ENCODE results near the gene AQP12A.
"Not testable (repeated sequence)": the region's sequence is repeated elsewhere in the genome, so short reads cannot be mapped to it uniquely, and the experiment has no call there.

AQP12A gene

GRCh38 chr2:240663546-240664190 is 28.0 kb upstream of the AQP12A start:
- no peak for DNase-seq

- DNase-seq: no peak
Measured at GRCh38 chr2:240664622-240665021, 27.0 kb upstream of the AQP12A start.

- DNase-seq: no peak
Measured at GRCh38 chr2:240670402-240670801, 21.3 kb upstream of the AQP12A start.

- no peak for DNase-seq
Measured at GRCh38 chr2:240670950-240671349, 20.7 kb upstream of the AQP12A start.

GRCh38 chr2:240672076-240672700 is 19.5 kb upstream of the AQP12A start:
- DNase-seq: no peak

- no peak for DNase-seq
Measured at GRCh38 chr2:240672701-240673190, 18.9 kb upstream of the AQP12A start.

GRCh38 chr2:240674461-240675184 is 17.0 kb upstream of the AQP12A start:
- not testable (repeated sequence) for DNase-seq

GRCh38 chr2:240675345-240675744 is 16.3 kb upstream of the AQP12A start:
- not testable (repeated sequence) for DNase-seq

GRCh38 chr2:240678043-240678442 is 13.6 kb upstream of the AQP12A start:
- not testable (repeated sequence) for DNase-seq

- not testable (repeated sequence) for DNase-seq
Measured at GRCh38 chr2:240678909-240679308, 12.8 kb upstream of the AQP12A start.

- DNase-seq: not testable (repeated sequence)
Measured at GRCh38 chr2:240680185-240680584, 11.5 kb upstream of the AQP12A start.

- not testable (repeated sequence) for DNase-seq
Measured at GRCh38 chr2:240682431-240683224, 9.0 kb upstream of the AQP12A start, which contains the start of gene AQP12B. Gene AQP12B, minus strand, starts transcription at chr2:240682885. Its CDS starts 48 bp downstream, at chr2:240682837.

GRCh38 chr2:240683329-240683979 is 8.2 kb upstream of the AQP12A start:
- not testable (repeated sequence) for DNase-seq

- DNase-seq: not testable (repeated sequence)
Measured at GRCh38 chr2:240683980-240684728, 7.5 kb upstream of the AQP12A start.

GRCh38 chr2:240685771-240686371 is 5.8 kb upstream of the AQP12A start:
- DNase-seq: no peak

GRCh38 chr2:240686460-240686859 is 5.2 kb upstream of the AQP12A start:
- no peak for DNase-seq

- no peak for DNase-seq
Measured at GRCh38 chr2:240687045-240687740, 4.5 kb upstream of the AQP12A start.

GRCh38 chr2:240687741-240688552 is 3.7 kb upstream of the AQP12A start:
- DNase-seq: no peak

- DNase-seq: no peak
Measured at GRCh38 chr2:240688553-240688919, 3.1 kb upstream of the AQP12A start.

- no peak for DNase-seq
Measured at GRCh38 chr2:240689975-240690374, 1.7 kb upstream of the AQP12A start.
